Right lobe of liver (tissue), 6 donors: ENCODE data around the gene BUB1B. TPM values are rescaled to one million over a fixed set of nuclear protein-coding genes. Genes with fewer than 3 reads are reported as not detected.

ENCODE experiments used
- ATAC-seq, 4 donors: fragments of 200-7000 bp; cut with Tn5 transposase; one replicate each; pipeline ENCODE4 v1.9.1; 2020; ENCODE audit warnings: mild to moderate bottlenecking in 4 of 4, moderate library complexity in 4 of 4
- DNase-seq, 3 donors: peaks; one replicate each; pipeline ENCODE4 v3.0.0-alpha.2; 2020
- H3K27ac ChIP-seq, 3 donors: fragments of 200-600 bp; one replicate each; pipeline ENCODE4 v1.8.0; 2022
- H3K27me3 ChIP-seq, 2 donors: fragments of 200-600 bp; one replicate each; pipeline ENCODE4 v1.8.0; 2022
- H3K36me3 ChIP-seq, 4 donors: fragments of 200-600 bp; sonication (generic) in 1 of 4; one replicate each; pipeline versions ENCODE4 v1.5.1 to v1.8.0; 2017 to 2022; ENCODE audit warnings: control low read depth in 1 of 4
- H3K4me1 ChIP-seq, 4 donors: fragments of 200-600 bp; sonication (generic) in 1 of 4; one replicate each; pipeline versions ENCODE4 v1.5.1 to v1.8.0; 2017 to 2022; ENCODE audit warnings: control low read depth in 1 of 4
- H3K4me3 ChIP-seq, 3 donors: fragments of 200-600 bp; one replicate each; pipeline ENCODE4 v1.8.0; 2022
- H3K9me3 ChIP-seq, 4 donors: fragments of 200-600 bp; sonication (generic) in 1 of 4; one replicate each; pipeline versions ENCODE4 v1.5.1 to v1.8.0; 2017 to 2022; ENCODE audit warnings: control low read depth in 1 of 4
- CTCF ChIP-seq, 4 donors: fragments of 200-600 bp in 3 of 4; fragments of 450-650 bp in 1 of 4; IDR thresholded peaks; one replicate each; pipeline versions ENCODE4 v1.5.1 to v1.8.0; 2016 to 2022; ENCODE audit warnings: antibody characterized with exemption in 4 of 4, mild to moderate bottlenecking in 2 of 4
- POLR2A ChIP-seq: fragments of 450-650 bp; IDR thresholded peaks from one replicate; pipeline ENCODE4 v1.6.1; 2017; ENCODE audit warnings: antibody characterized with exemption, mild to moderate bottlenecking
- WGBS: methylation state at CpG from one replicate; pipeline ENCODE4 v1.1.6; 2018; ENCODE audit warnings: low coverage, low lambda C conversion rate; ENCODE audit not compliant: insufficient coverage; ENCODE audit errors: missing lambda C conversion rate; 5-methylcytosine and 5-hydroxymethylcytosine counted together
- intact Hi-C, 2 donors: fragments of 100-400 bp; cut with DNase I; formaldehyde crosslinking; loops; one replicate each; pipeline versions ENCODE4 v1.11.2 to v1.14.1; 2022
- total RNA-seq, 6 experiments: library from RNA; depleted of rRNA in 2 of 6; stranded (reverse); fragments of >200 nt in 2 of 6; fragmentation: NEBNext Ultra II Directional in 3 of 6; extraction: Animal tissue kit (Norgen Biotek cat#: 25700) in 3 of 6; gene quantifications; one replicate each; pipeline versions ENCODE4 v1.1.0 to v1.2.4, GENCODE V29; 2016 to 2023
- donor health status: DM: no; HTN: yes; CAD: no.
- donor health status: DM: no; HTN: no; CAD: no.
- donor health status: DM: no; HTN: no; CAD: no.
- donor health status: DM: no; HTN: yes; CAD: no.
- donor health status: DM: no; HTN: yes; CAD: no.

BUB1B gene
- total RNA-seq, 6 experiments from 2014 or later: 0.39 to 1.7 (median 1.2) TPM; not detected in 1

GRCh38 chr15:40245666-40246450 lies 85.0 kb downstream of the BUB1B start:
- ATAC-seq (no peak), DNase-seq (peak in 2 of 3 donors; percentile 9 to 37)
- H3K27me3 ChIP-seq: no peaks in the 10 kb centered on the region
- no peaks in the 10 kb centered on the region for H3K36me3 ChIP-seq
- H3K9me3 ChIP-seq: no peaks in the 10 kb centered on the region
- no peak overlapping the region for H3K27ac ChIP-seq
- no peaks in the 10 kb centered on the region for H3K4me1 ChIP-seq
- no peak overlapping the region for H3K4me3 ChIP-seq
- TF ChIP-seq POLR2A (no peak), CTCF (IDR thresholded peaks at IDR 0.05) (no peak)
- 81% methylated on average over 6 of the region's 9 CpGs for WGBS
- intact Hi-C loops: no loop called here

- ATAC-seq (no peak), DNase-seq (peak in 1 of 3 donors; percentile 8)
- H3K27ac ChIP-seq: no peak overlapping the region
- no peaks in the 10 kb centered on the region for H3K27me3 ChIP-seq
- TF ChIP-seq CTCF (IDR thresholded peaks at IDR 0.05): no peak
- no peak for TF ChIP-seq POLR2A
- H3K4me1 ChIP-seq: no peaks in the 10 kb centered on the region
- no peak overlapping the region for H3K4me3 ChIP-seq
- intact Hi-C loops: no loop called here
- no peaks in the 10 kb centered on the region for H3K9me3 ChIP-seq
- no peaks in the 10 kb centered on the region for H3K36me3 ChIP-seq
- WGBS: no CpG with 5 or more reads among the region's 8 CpGs
Measured at GRCh38 chr15:40246496-40247280, 85.8 kb downstream of the BUB1B start.

GRCh38 chr15:40247406-40247971 lies 86.6 kb downstream of the BUB1B start:
- Histone ChIP-seq H3K27ac (no peak overlapping the region), H3K36me3 (no peaks in the 10 kb centered on the region), H3K4me3 (no peak overlapping the region), H3K27me3 (peaks cover 0 to 2% of the 10 kb centered on the region in 2 donors), H3K4me1 (peaks cover 0 to 3% (median 1%) of the 10 kb centered on the region in 4 donors), H3K9me3 (no peaks in the 10 kb centered on the region)
- WGBS: 83% methylated on average over 1 of the region's 12 CpGs
- ATAC-seq (no peak), DNase-seq (peak in 1 of 3 donors; percentile 9)
- TF ChIP-seq CTCF (IDR thresholded peaks at IDR 0.05): no peak
- no peak for TF ChIP-seq POLR2A
- intact Hi-C loops: no loop called here

- WGBS: 87% methylated on average over 3 of the region's 17 CpGs
- Histone ChIP-seq H3K9me3 (no peaks in the 10 kb centered on the region), H3K4me1 (peaks cover 0 to 10% (median 5%) of the 10 kb centered on the region in 4 donors), H3K27ac (no peak overlapping the region), H3K36me3 (no peaks in the 10 kb centered on the region), H3K4me3 (no peak overlapping the region), H3K27me3 (peaks cover 0 to 9% of the 10 kb centered on the region in 2 donors)
- TF ChIP-seq POLR2A (no peak), CTCF (IDR thresholded peaks at IDR 0.05) (no peak)
- DNase-seq (peak in 1 of 3 donors; percentile 16), ATAC-seq (no peak)
- intact Hi-C loops: no loop called here
Measured at GRCh38 chr15:40248006-40248783, 87.3 kb downstream of the BUB1B start.
